Measurements from ENCODE around the gene ULK2. TPM values are rescaled to one million over a fixed set of nuclear protein-coding genes. Genes with fewer than 3 reads are reported as not detected.

ULK2 gene
- total and polyA plus RNA-seq, 4 experiments from 2014 or later: 5.2 to 14.5 (median 11.6) TPM

- Mint-ChIP-seq H3K27ac (no peak overlapping the region), H3K9me3 (no peaks in the 10 kb centered on the region), H3K4me3 (no peak overlapping the region), H3K36me3 (no peaks in the 10 kb centered on the region), H3K27me3 (peaks cover 2 to 12% of the 10 kb centered on the region in 2 donors), H3K4me1 (peaks cover 0 to 1% (median 0%) of the 10 kb centered on the region in 4 donors)
- no peak for DNase-seq
- Histone ChIP-seq H3K36me3 (ENCODE audit: insufficient read depth, low read length) (no peaks in the 10 kb centered on the region), H3K9me3 (ENCODE audit: control insufficient read depth in 1 of 2, low read length in 2 of 2) (no peaks in the 10 kb centered on the region), H3K27me3 (ENCODE audit: insufficient read depth, low read length) (no peaks in the 10 kb centered on the region), H3K27ac (ENCODE audit: low read depth, low read length) (no peak overlapping the region), H3K4me1 (ENCODE audit: insufficient read depth, low read length) (no peaks in the 10 kb centered on the region), H3K4me3 (ENCODE audit: low read length in 2 of 2) (no peak overlapping the region)
- CTCF ChIA-PET (ENCODE audit: partially characterized antibody): interaction anchor here (1.0 to 4.0 kb wide), 2 partner anchors 10 to 392 kb away, joined by 3 to 26 read pairs; partner anchors contain the start of gene B9D1
- intact Hi-C loops (cut with micrococcal nuclease): no loop called here
- POLR2A ChIA-PET (ENCODE audit: partially characterized antibody): no interaction called here
Measured at GRCh38 chr17:19755392-19755791, 112.3 kb downstream of the ULK2 start.

- intact Hi-C loops (cut with micrococcal nuclease): no loop called here
- Histone ChIP-seq H3K27me3 (ENCODE audit: insufficient read depth, low read length) (no peaks in the 10 kb centered on the region), H3K27ac (ENCODE audit: low read depth, low read length) (no peak overlapping the region), H3K9me3 (ENCODE audit: control insufficient read depth in 1 of 2, low read length in 2 of 2) (no peaks in the 10 kb centered on the region), H3K4me3 (ENCODE audit: low read length in 2 of 2) (no peak overlapping the region), H3K4me1 (ENCODE audit: insufficient read depth, low read length) (no peaks in the 10 kb centered on the region), H3K36me3 (ENCODE audit: insufficient read depth, low read length) (no peaks in the 10 kb centered on the region)
- H3K27me3 Mint-ChIP-seq: peaks cover 4 to 20% of the 10 kb centered on the region in 2 donors
- ChIA-PET CTCF (ENCODE audit: partially characterized antibody) (interaction anchor here (0.6 to 4.0 kb wide), 4 partner anchors 8 to 214 kb away, joined by 3 to 26 read pairs (median 12); no protein-coding TSS in a partner anchor), POLR2A (ENCODE audit: partially characterized antibody) (interaction anchor here (1.0 kb wide), 1 partner anchor 9 kb away, joined by 3 read pairs; no protein-coding TSS in a partner anchor)
- no peaks in the 10 kb centered on the region for H3K9me3 Mint-ChIP-seq
- peaks cover 0 to 4% (median 4%) of the 10 kb centered on the region in 4 donors for H3K4me1 Mint-ChIP-seq
- H3K4me3 Mint-ChIP-seq: no peak overlapping the region
- no peak for DNase-seq
- H3K36me3 Mint-ChIP-seq: no peaks in the 10 kb centered on the region
- no peak overlapping the region for H3K27ac Mint-ChIP-seq
Measured at GRCh38 chr17:19753661-19754463, 113.9 kb downstream of the ULK2 start.

DNA sequence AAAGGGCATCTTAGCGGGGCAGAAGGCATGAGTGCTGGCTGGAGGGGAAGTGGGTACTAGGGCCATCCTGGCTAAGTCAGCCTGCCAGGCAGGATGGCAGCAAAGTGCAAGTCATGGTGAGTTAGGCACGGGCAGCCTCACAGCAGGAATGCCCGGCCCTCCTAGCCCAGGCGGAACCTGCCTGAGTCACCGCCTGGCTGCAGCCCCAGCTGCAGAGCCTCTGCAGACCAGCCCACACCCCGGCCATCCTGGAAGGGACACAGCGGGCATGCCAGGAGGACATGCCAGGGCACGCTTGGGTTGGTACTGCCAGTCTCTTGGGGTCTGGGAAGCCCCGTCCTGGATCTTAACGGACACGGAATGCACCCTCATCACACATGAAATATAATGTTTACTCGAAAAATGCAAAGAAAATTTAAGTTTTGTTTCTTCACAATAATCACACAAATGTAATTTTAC, 114.7 kb downstream of the ULK2 start:
- Histone ChIP-seq H3K27ac (ENCODE audit: low read depth, low read length) (no peak overlapping the region), H3K4me1 (ENCODE audit: insufficient read depth, low read length) (no peaks in the 10 kb centered on the region), H3K9me3 (ENCODE audit: control insufficient read depth in 1 of 2, low read length in 2 of 2) (no peaks in the 10 kb centered on the region), H3K4me3 (ENCODE audit: low read length in 2 of 2) (no peak overlapping the region), H3K27me3 (ENCODE audit: insufficient read depth, low read length) (no peaks in the 10 kb centered on the region), H3K36me3 (ENCODE audit: insufficient read depth, low read length) (no peaks in the 10 kb centered on the region)
- H3K36me3 Mint-ChIP-seq: no peaks in the 10 kb centered on the region
- no peak overlapping the region for H3K4me3 Mint-ChIP-seq
- no peak overlapping the region for H3K27ac Mint-ChIP-seq
- ChIA-PET POLR2A (ENCODE audit: partially characterized antibody) (interaction anchor here (1.0 kb wide), 1 partner anchor 8 kb away, joined by 3 read pairs; no protein-coding TSS in a partner anchor), CTCF (ENCODE audit: partially characterized antibody) (interaction anchor here (2.2 to 4.0 kb wide), 3 partner anchors 7 to 14 kb away, joined by 11 to 26 read pairs (median 14); no protein-coding TSS in a partner anchor)
- H3K9me3 Mint-ChIP-seq: no peaks in the 10 kb centered on the region
- no peak for DNase-seq
- intact Hi-C loops (cut with micrococcal nuclease): no loop called here
- peaks cover 4 to 20% of the 10 kb centered on the region in 2 donors for H3K27me3 Mint-ChIP-seq
- peaks cover 0 to 4% (median 4%) of the 10 kb centered on the region in 4 donors for H3K4me1 Mint-ChIP-seq

- H3K27me3 ChIP-seq (ENCODE audit: insufficient read depth, low read length): no peaks in the 10 kb centered on the region
- Mint-ChIP-seq H3K27me3 (peaks cover 4 to 20% of the 10 kb centered on the region in 2 donors), H3K36me3 (no peaks in the 10 kb centered on the region), H3K27ac (no peak overlapping the region), H3K9me3 (no peaks in the 10 kb centered on the region), H3K4me3 (no peak overlapping the region), H3K4me1 (peaks cover 0 to 4% (median 4%) of the 10 kb centered on the region in 4 donors)
- POLR2A ChIA-PET (ENCODE audit: partially characterized antibody): interaction anchor here (1.0 kb wide), 1 partner anchor 7 kb away, joined by 3 read pairs; no protein-coding TSS in a partner anchor
- no peaks in the 10 kb centered on the region for H3K9me3 ChIP-seq (ENCODE audit: control insufficient read depth in 1 of 2, low read length in 2 of 2)
- H3K4me3 ChIP-seq (ENCODE audit: low read length in 2 of 2): no peak overlapping the region
- intact Hi-C loops (cut with micrococcal nuclease): no loop called here
- H3K27ac ChIP-seq (ENCODE audit: low read depth, low read length): no peak overlapping the region
- DNase-seq: no peak
- CTCF ChIA-PET (ENCODE audit: partially characterized antibody): interaction anchor here (2.2 to 4.0 kb wide), 3 partner anchors 7 to 15 kb away, joined by 11 to 26 read pairs (median 14); no protein-coding TSS in a partner anchor
- H3K36me3 ChIP-seq (ENCODE audit: insufficient read depth, low read length): no peaks in the 10 kb centered on the region
- H3K4me1 ChIP-seq (ENCODE audit: insufficient read depth, low read length): no peaks in the 10 kb centered on the region
Measured at GRCh38 chr17:19752216-19753050, 115.3 kb downstream of the ULK2 start.

GRCh38 chr17:19750835-19751234, 116.9 kb downstream of the ULK2 start:
- no peaks in the 10 kb centered on the region for H3K27me3 ChIP-seq (ENCODE audit: insufficient read depth, low read length)
- H3K9me3 ChIP-seq (ENCODE audit: control insufficient read depth in 1 of 2, low read length in 2 of 2): no peaks in the 10 kb centered on the region
- no peak overlapping the region for H3K27ac ChIP-seq (ENCODE audit: low read depth, low read length)
- CTCF ChIA-PET (ENCODE audit: partially characterized antibody): interaction anchor here (0.7 kb wide), 1 partner anchor 376 kb away, joined by 3 read pairs; no protein-coding TSS in a partner anchor
- H3K9me3 Mint-ChIP-seq: no peaks in the 10 kb centered on the region
- H3K4me1 Mint-ChIP-seq: peaks cover 0 to 4% (median 4%) of the 10 kb centered on the region in 4 donors
- peaks cover 3 to 12% of the 10 kb centered on the region in 2 donors for H3K27me3 Mint-ChIP-seq
- H3K4me3 ChIP-seq (ENCODE audit: low read length in 2 of 2): no peak overlapping the region
- DNase-seq: no peak
- POLR2A ChIA-PET (ENCODE audit: partially characterized antibody): no interaction called here
- no peaks in the 10 kb centered on the region for H3K36me3 Mint-ChIP-seq
- intact Hi-C loops (cut with micrococcal nuclease): no loop called here
- H3K36me3 ChIP-seq (ENCODE audit: insufficient read depth, low read length): no peaks in the 10 kb centered on the region
- no peaks in the 10 kb centered on the region for H3K4me1 ChIP-seq (ENCODE audit: insufficient read depth, low read length)
- no peak overlapping the region for H3K4me3 Mint-ChIP-seq
- H3K27ac Mint-ChIP-seq: no peak overlapping the region

GRCh38 chr17:19750020-19750572, 117.6 kb downstream of the ULK2 start:
- ChIA-PET POLR2A (ENCODE audit: partially characterized antibody) (no interaction called here), CTCF (ENCODE audit: partially characterized antibody) (interaction anchor here (0.7 kb wide), 1 partner anchor 376 kb away, joined by 3 read pairs; no protein-coding TSS in a partner anchor)
- Histone ChIP-seq H3K4me1 (ENCODE audit: insufficient read depth, low read length) (peaks cover 5% of the 10 kb centered on the region), H3K27ac (ENCODE audit: low read depth, low read length) (no peak overlapping the region), H3K27me3 (ENCODE audit: insufficient read depth, low read length) (no peaks in the 10 kb centered on the region), H3K36me3 (ENCODE audit: insufficient read depth, low read length) (no peaks in the 10 kb centered on the region), H3K4me3 (ENCODE audit: low read length in 2 of 2) (no peak overlapping the region), H3K9me3 (ENCODE audit: control insufficient read depth in 1 of 2, low read length in 2 of 2) (no peaks in the 10 kb centered on the region)
- Mint-ChIP-seq H3K4me1 (peaks cover 0 to 8% (median 5%) of the 10 kb centered on the region in 4 donors), H3K9me3 (no peaks in the 10 kb centered on the region), H3K4me3 (no peak overlapping the region), H3K36me3 (no peaks in the 10 kb centered on the region), H3K27ac (no peak overlapping the region), H3K27me3 (peaks cover 3 to 11% of the 10 kb centered on the region in 2 donors)
- intact Hi-C loops (cut with micrococcal nuclease): no loop called here
- DNase-seq: no peak
